Neutrophil (primary cell): ENCODE data around the gene FAT4.

ENCODE experiments used
- H3K27ac ChIP-seq: fragments of 200-600 bp; sonication (generic); 2 replicates; pipeline ENCODE4 v1.5.1; 2016; ENCODE audit warnings: mild to moderate bottlenecking, moderate library complexity
- H3K27me3 ChIP-seq: fragments of 200-600 bp; sonication (generic); 2 replicates; pipeline ENCODE4 v1.6.0; 2016; ENCODE audit warnings: mild to moderate bottlenecking
- H3K36me3 ChIP-seq: fragments of 200-600 bp; sonication (generic); 2 replicates; pipeline ENCODE4 v1.5.1; 2017
- H3K4me1 ChIP-seq, 2 experiments: fragments of 200-600 bp in 1 of 2; sonication (generic) in 1 of 2; 1 replicate in 1 of 2; 2 replicates in 1 of 2; pipeline versions ENCODE4 v1.5.1 to v1.6.1; 2013 to 2016; ENCODE audit warnings: low read depth in 1 of 2, low read length in 1 of 2, mild to moderate bottlenecking in 1 of 2, moderate library complexity in 1 of 2; ENCODE audit not compliant: control insufficient read depth in 1 of 2, insufficient read depth in 1 of 2
- H3K4me3 ChIP-seq, 2 experiments: fragments of 200-600 bp in 1 of 2; sonication (generic) in 1 of 2; 1 replicate in 1 of 2; 2 replicates in 1 of 2; pipeline ENCODE4 v1.5.1; 2013 to 2016; ENCODE audit warnings: low read depth in 1 of 2, low read length in 1 of 2, mild to moderate bottlenecking in 1 of 2, moderate library complexity in 1 of 2
- H3K9me3 ChIP-seq: fragments of 200-600 bp; sonication (generic); 2 replicates; pipeline ENCODE4 v1.5.1; 2016
- CTCF ChIP-seq: fragments of 200-600 bp; sonication (generic); IDR thresholded peaks from 2 replicates; pipeline ENCODE4 v1.5.1; 2016; ENCODE audit warnings: antibody characterized with exemption

FAT4 gene

GRCh38 chr4:125314676-125315575 lies at the start of gene FAT4:
Gene FAT4, plus strand, starts transcription at chr4:125314955. Its CDS starts 1,457 bp downstream, at chr4:125316412.
- H3K27ac ChIP-seq, result no peak within 1 kb of the TSS
- H3K4me1 ChIP-seq, result peaks cover 17 to 30% of the 10 kb centered on the region in 2 experiments

GRCh38 chr4:125265846-125266245 lies 48.9 kb upstream of the FAT4 start:
- H3K27me3 ChIP-seq, result no peaks in the 10 kb centered on the region
- no peak for TF ChIP-seq CTCF
- no peaks in the 10 kb centered on the region for H3K36me3 ChIP-seq
- H3K4me3 ChIP-seq, result no peak overlapping the region
- no peaks in the 10 kb centered on the region for H3K4me1 ChIP-seq
- H3K27ac ChIP-seq, result no peak overlapping the region
- no peaks in the 10 kb centered on the region for H3K9me3 ChIP-seq

More at GRCh38 chr4:125314676-125315575, at the start of gene FAT4:
- no peak for TF ChIP-seq CTCF
- H3K27me3 ChIP-seq, result peaks cover 99% of the 10 kb centered on the region
- H3K9me3 ChIP-seq, result no peaks in the 10 kb centered on the region
- no peaks in the 10 kb centered on the region for H3K36me3 ChIP-seq
- peak within 1 kb of the TSS; percentile 30 to 53 for H3K4me3 ChIP-seq

GRCh38 chr4:125266901-125267604 lies 47.7 kb upstream of the FAT4 start:
- no peaks in the 10 kb centered on the region for H3K27me3 ChIP-seq
- H3K27ac ChIP-seq, result no peak overlapping the region
- no peak overlapping the region for H3K4me3 ChIP-seq
- no peaks in the 10 kb centered on the region for H3K36me3 ChIP-seq
- H3K4me1 ChIP-seq, result no peaks in the 10 kb centered on the region
- no peak for TF ChIP-seq CTCF
- H3K9me3 ChIP-seq, result no peaks in the 10 kb centered on the region

GRCh38 chr4:125267630-125268029 lies 47.1 kb upstream of the FAT4 start:
- TF ChIP-seq CTCF, result no peak
- Histone ChIP-seq H3K9me3 (no peaks in the 10 kb centered on the region), H3K4me1 (no peaks in the 10 kb centered on the region), H3K27me3 (no peaks in the 10 kb centered on the region), H3K27ac (no peak overlapping the region), H3K36me3 (no peaks in the 10 kb centered on the region), H3K4me3 (no peak overlapping the region)

- Histone ChIP-seq H3K4me1 (no peaks in the 10 kb centered on the region), H3K36me3 (no peaks in the 10 kb centered on the region), H3K4me3 (no peak overlapping the region), H3K27me3 (no peaks in the 10 kb centered on the region), H3K9me3 (no peaks in the 10 kb centered on the region), H3K27ac (no peak overlapping the region)
- no peak for TF ChIP-seq CTCF
These were observed 46.5 kb upstream of the FAT4 start for GRCh38 chr4:125268068-125268755.
